Upper lobe of right lung (tissue), 1 donor: ENCODE measurements around the gene SEC14L5. TPM values are rescaled to one million over a fixed set of nuclear protein-coding genes. Genes with fewer than 3 reads are reported as not detected.
A peak's percentile ranks its signal among the peaks of the same experiment; 100 is the strongest.

Experiments used
- ATAC-seq: fragments of 200-7000 bp; cut with Tn5 transposase; one replicate; pipeline ENCODE4 v1.9.1; 2020; ENCODE audit warnings: mild to moderate bottlenecking, moderate library complexity
- DNase-seq: peaks from one replicate; pipeline ENCODE4 v3.0.0-alpha.2; 2020
- H3K27ac ChIP-seq: fragments of 200-600 bp; one replicate; pipeline ENCODE4 v1.8.0; 2022
- H3K27me3 ChIP-seq: fragments of 200-600 bp; one replicate; pipeline ENCODE4 v1.8.0; 2022; ENCODE audit warnings: mild to moderate bottlenecking
- H3K36me3 ChIP-seq: fragments of 200-600 bp; one replicate; pipeline ENCODE4 v1.8.0; 2022
- H3K4me1 ChIP-seq: fragments of 200-600 bp; one replicate; pipeline ENCODE4 v1.8.0; 2022
- H3K4me3 ChIP-seq: fragments of 200-600 bp; one replicate; pipeline ENCODE4 v1.8.0; 2022; ENCODE audit warnings: mild to moderate bottlenecking
- H3K9me3 ChIP-seq: fragments of 200-600 bp; one replicate; pipeline ENCODE4 v1.8.0; 2022
- intact Hi-C: fragments of 100-400 bp; cut with DNase I; formaldehyde crosslinking; loops from one replicate; pipeline ENCODE4 v1.11.0; 2022
- total RNA-seq: library from RNA; stranded (reverse); fragmentation: NEBNext Ultra II Directional; extraction: Animal tissue kit (Norgen Biotek cat#: 25700); gene quantifications from one replicate; pipeline ENCODE4 v1.2.1, GENCODE V29; 2021
- TF ChIP-seq, protein P1 (sequence below): fragments of 200-600 bp; IDR thresholded peaks from one replicate; pipeline ENCODE4 v1.8.0; 2022; ENCODE audit warnings: antibody characterized with exemption
- donor health status: DM: no; HTN: yes; CAD: no; lungs with severe emphysema.

SEC14L5 gene
- total RNA-seq, 1 donor from 2014 or later: 0.52 TPM

DNA sequence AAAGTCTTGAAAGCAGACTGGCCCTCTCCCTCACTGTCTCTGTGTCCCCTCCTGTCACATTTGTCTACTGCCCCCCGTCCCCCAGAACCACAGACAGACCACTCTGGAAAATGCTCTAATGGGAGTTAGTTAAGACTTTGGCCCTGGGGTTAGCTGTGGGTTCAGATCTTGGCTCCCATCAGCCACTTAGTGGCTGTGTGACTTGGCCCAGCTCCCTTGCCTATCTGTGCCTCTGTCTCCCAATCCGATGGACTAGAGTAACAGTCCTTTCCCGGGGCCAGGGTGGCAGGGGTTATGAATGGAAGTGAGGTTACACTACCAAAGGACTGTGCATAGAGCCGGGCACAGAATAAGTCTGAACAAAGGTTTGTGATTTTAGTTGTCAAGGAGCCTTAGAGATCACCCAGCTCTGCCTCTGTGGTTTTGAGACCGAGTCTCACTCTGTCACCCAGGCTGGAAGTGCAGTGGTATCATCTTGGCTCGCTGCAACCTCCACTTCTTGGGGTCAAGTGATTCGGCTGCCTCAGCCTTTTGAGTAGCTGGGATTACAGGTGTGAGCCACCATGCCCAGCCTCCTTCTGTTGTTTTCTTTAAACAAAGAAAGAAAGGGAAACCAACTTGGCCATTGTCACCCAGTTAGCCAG, 44.9 kb upstream of the SEC14L5 start:
- peak; percentile 47 for ATAC-seq
- no peak overlapping the region for H3K27ac ChIP-seq

DNA sequence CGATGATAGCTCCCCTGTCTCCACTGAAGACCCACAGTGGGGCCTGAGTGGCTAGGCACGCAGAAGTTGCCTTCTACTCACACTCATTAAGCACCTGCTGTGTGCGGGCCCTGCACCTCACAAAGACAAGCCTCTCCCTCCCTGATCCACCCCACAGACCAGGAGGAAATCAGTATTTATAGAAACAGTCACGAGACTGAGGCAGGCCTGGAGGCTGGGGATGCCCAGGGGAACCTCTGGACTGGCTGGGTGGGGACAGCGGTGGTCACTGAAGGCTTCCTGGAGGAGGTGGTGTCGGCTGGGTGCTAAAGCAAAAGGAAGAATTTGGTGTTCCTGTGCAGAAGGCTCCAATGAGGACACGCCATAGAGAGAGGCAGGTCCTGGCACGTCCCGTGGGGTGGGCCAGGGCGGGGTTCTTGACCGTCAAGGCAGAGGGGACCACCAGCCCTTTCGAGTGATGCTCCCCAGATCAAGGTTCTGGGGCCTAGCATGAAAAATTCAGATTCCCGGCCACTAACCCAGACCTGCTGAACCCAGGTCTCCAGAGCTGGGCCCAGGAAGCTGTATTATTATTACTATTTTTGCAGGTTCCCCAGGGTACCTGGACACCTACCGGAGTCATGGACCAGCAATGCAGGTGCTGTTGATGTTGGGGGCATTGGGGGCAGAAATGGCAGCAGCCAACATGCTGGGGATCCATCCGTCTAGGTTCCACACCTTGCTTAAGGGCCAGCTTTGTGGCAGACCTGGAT, 44.2 kb upstream of the SEC14L5 start:
- H3K36me3 ChIP-seq: no peaks in the 10 kb centered on the region
- no peaks in the 10 kb centered on the region for H3K4me1 ChIP-seq
- H3K27me3 ChIP-seq: no peaks in the 10 kb centered on the region
- intact Hi-C loops: no loop called here
- TF ChIP-seq, protein P1, sequence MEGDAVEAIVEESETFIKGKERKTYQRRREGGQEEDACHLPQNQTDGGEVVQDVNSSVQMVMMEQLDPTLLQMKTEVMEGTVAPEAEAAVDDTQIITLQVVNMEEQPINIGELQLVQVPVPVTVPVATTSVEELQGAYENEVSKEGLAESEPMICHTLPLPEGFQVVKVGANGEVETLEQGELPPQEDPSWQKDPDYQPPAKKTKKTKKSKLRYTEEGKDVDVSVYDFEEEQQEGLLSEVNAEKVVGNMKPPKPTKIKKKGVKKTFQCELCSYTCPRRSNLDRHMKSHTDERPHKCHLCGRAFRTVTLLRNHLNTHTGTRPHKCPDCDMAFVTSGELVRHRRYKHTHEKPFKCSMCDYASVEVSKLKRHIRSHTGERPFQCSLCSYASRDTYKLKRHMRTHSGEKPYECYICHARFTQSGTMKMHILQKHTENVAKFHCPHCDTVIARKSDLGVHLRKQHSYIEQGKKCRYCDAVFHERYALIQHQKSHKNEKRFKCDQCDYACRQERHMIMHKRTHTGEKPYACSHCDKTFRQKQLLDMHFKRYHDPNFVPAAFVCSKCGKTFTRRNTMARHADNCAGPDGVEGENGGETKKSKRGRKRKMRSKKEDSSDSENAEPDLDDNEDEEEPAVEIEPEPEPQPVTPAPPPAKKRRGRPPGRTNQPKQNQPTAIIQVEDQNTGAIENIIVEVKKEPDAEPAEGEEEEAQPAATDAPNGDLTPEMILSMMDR: no peak
- H3K9me3 ChIP-seq: no peaks in the 10 kb centered on the region
- DNase-seq: no peak
- no peak for ATAC-seq
- H3K27ac ChIP-seq: no peak overlapping the region
- H3K4me3 ChIP-seq: no peak overlapping the region

More for the DNA sequence above, 44.9 kb upstream of the SEC14L5 start:
- H3K9me3 ChIP-seq: no peaks in the 10 kb centered on the region
- no peak overlapping the region for H3K4me3 ChIP-seq
- no peaks in the 10 kb centered on the region for H3K27me3 ChIP-seq
- intact Hi-C loops: no loop called here
- H3K4me1 ChIP-seq: no peaks in the 10 kb centered on the region
- TF ChIP-seq, protein P1: no peak
- no peaks in the 10 kb centered on the region for H3K36me3 ChIP-seq
- no peak for DNase-seq

DNA sequence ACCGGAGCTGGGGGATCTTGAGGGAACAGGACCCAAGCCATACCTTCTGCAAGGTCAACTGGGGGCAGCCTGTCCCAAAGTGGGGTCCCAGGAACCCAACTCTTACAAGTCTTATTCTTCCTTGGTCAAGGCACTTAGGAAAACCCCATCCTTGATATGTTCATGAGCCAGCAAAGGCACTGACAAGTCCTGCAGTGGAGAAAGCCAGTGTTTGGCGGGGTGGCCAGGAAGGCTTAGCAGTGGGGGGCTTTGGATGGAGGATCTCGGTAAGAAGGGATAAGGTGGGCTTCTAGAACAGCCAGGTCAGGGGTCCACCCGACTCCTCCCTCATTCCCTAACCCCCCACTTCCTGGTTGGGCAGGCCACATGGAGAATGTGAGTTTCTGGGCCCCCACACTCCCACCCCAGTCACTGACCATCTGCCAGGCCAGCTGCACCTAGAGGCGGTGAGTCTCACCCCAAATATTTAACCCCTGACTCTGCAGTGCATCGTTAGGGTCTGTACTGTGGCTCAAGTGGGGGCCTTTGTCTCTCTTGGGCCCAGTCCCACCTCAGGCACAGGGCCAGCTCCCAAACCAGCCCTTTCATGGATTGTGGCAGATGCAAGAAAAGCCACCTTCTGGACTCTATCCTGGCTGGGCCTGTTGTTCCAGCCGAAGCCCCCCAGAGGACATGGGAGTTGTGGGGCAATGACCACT, 43.5 kb upstream of the SEC14L5 start:
- intact Hi-C loops: no loop called here
- DNase-seq (no peak), ATAC-seq (no peak)
- no peaks in the 10 kb centered on the region for H3K4me1 ChIP-seq
- TF ChIP-seq, protein P1: no peak
- no peaks in the 10 kb centered on the region for H3K27me3 ChIP-seq
- no peak overlapping the region for H3K4me3 ChIP-seq
- no peaks in the 10 kb centered on the region for H3K9me3 ChIP-seq
- H3K36me3 ChIP-seq: no peaks in the 10 kb centered on the region
- H3K27ac ChIP-seq: no peak overlapping the region

DNA sequence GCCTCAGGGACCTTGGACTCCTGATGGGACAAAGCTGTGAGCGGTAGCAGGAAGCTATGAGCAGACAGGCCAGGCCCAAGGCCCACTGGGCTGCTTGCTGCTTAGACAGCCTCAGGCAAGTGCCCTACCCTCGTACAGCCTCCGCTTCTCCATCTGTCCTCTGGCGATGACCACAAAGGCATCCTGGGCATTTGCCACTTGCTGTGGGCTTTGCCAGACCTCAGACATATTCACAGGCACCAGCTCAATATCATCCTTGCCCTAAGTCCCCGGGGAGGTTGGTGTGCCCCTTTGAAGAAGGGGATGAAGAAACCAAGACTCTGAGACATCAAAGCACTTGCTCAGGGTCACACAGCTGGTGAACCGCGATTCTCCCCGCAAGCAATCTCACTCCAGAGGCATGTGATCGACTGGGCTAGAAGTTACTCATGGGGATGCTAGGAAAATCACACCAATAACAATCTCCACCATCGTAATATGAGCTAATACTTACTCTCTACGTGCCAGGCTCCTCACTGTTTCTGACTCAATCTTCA, 42.8 kb upstream of the SEC14L5 start:
- Histone ChIP-seq H3K27ac (no peak overlapping the region), H3K36me3 (no peaks in the 10 kb centered on the region), H3K9me3 (no peaks in the 10 kb centered on the region), H3K4me1 (no peaks in the 10 kb centered on the region), H3K4me3 (no peak overlapping the region), H3K27me3 (no peaks in the 10 kb centered on the region)
- no peak for ATAC-seq
- DNase-seq: no peak
- TF ChIP-seq, protein P1: no peak
- intact Hi-C loops: no loop called here

DNA sequence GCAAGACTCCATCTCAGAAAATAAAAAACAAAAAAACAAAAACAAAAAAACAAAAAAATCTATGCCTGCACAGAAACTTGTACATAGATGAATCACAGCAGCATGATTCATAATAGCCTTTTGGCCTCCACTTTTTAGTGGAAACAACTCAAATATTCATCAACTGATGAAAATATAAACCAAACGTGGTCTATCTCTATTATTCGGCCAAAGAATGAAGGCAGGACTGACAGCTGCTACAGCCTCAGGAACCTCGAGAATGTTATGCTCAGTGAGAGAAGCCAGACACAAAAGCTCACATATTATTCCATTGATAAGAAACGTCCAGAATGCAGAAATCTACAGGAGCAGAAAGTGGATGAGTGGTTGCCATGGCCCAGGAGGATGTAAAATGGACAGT, 41.0 kb upstream of the SEC14L5 start:
- no peak for DNase-seq
- no peaks in the 10 kb centered on the region for H3K36me3 ChIP-seq
- H3K4me3 ChIP-seq: no peak overlapping the region
- H3K9me3 ChIP-seq: no peaks in the 10 kb centered on the region
- H3K27me3 ChIP-seq: no peaks in the 10 kb centered on the region
- no peaks in the 10 kb centered on the region for H3K4me1 ChIP-seq
- TF ChIP-seq, protein P1: no peak
- intact Hi-C loops: no loop called here
- H3K27ac ChIP-seq: no peak overlapping the region
- ATAC-seq: no peak
